ENCODE measurements around the gene PLA2G4D. TPM values are rescaled to one million over a fixed set of nuclear protein-coding genes. Genes with fewer than 3 reads are reported as not detected.
A peak's percentile ranks its signal among the peaks of the same experiment; 100 is the strongest.

Gene PLA2G4D
- not detected for total RNA-seq

- DNase-seq (ENCODE audit: low spot score), result no peak
- no peak for ATAC-seq
Observed at GRCh38 chr15:42094512-42094963, at the start of gene PLA2G4D. PLA2G4D (minus strand) TSS chr15:42094562; CDS start chr15:42094459, 103 bp downstream.

GRCh38 chr15:42143356-42143755, 49.0 kb upstream of the PLA2G4D start:
- DNase-seq (ENCODE audit: low spot score) (no peak), ATAC-seq (no peak)

GRCh38 chr15:42141795-42142667, 47.7 kb upstream of the PLA2G4D start:
- no peak for ATAC-seq
- no peak for DNase-seq (ENCODE audit: low spot score)

- ATAC-seq (no peak), DNase-seq (ENCODE audit: low spot score) (no peak)
Observed at GRCh38 chr15:42141246-42141645, 46.9 kb upstream of the PLA2G4D start.

GRCh38 chr15:42140383-42141070, 46.2 kb upstream of the PLA2G4D start:
- ATAC-seq (no peak), DNase-seq (ENCODE audit: low spot score) (peak; percentile 29)

GRCh38 chr15:42139596-42139995, 45.2 kb upstream of the PLA2G4D start:
- DNase-seq (ENCODE audit: low spot score) (peak; percentile 24), ATAC-seq (no peak)

- ATAC-seq (no peak), DNase-seq (ENCODE audit: low spot score) (peak; percentile 42)
Observed at GRCh38 chr15:42138968-42139386, 44.6 kb upstream of the PLA2G4D start.

- DNase-seq (ENCODE audit: low spot score) (peak; percentile 26), ATAC-seq (no peak)
Observed at GRCh38 chr15:42138411-42138810, 44.0 kb upstream of the PLA2G4D start.

- DNase-seq (ENCODE audit: low spot score), result peak; percentile 31
- peak; percentile 51 for ATAC-seq
Observed at GRCh38 chr15:42137461-42138261, 43.3 kb upstream of the PLA2G4D start.

- DNase-seq (ENCODE audit: low spot score), result no peak
- ATAC-seq, result no peak
Observed at GRCh38 chr15:42136513-42136912, 42.2 kb upstream of the PLA2G4D start.

- DNase-seq (ENCODE audit: low spot score) (no peak), ATAC-seq (no peak)
Observed at GRCh38 chr15:42135351-42135750, 41.0 kb upstream of the PLA2G4D start.

GRCh38 chr15:42134617-42135245, 40.4 kb upstream of the PLA2G4D start:
- no peak for DNase-seq (ENCODE audit: low spot score)

GRCh38 chr15:42133886-42134502, 39.6 kb upstream of the PLA2G4D start:
- peak; percentile 90 for ATAC-seq
- DNase-seq (ENCODE audit: low spot score), result no peak

More at GRCh38 chr15:42134617-42135245, 40.4 kb upstream of the PLA2G4D start:
- ATAC-seq, result no peak

- ATAC-seq (no peak), DNase-seq (ENCODE audit: low spot score) (no peak)
Observed at GRCh38 chr15:42133356-42133755, 39.0 kb upstream of the PLA2G4D start.

GRCh38 chr15:42131826-42132806, 37.8 kb upstream of the PLA2G4D start:
- DNase-seq (ENCODE audit: low spot score) (no peak), ATAC-seq (no peak)

- no peak for ATAC-seq
- no peak for DNase-seq (ENCODE audit: low spot score)
Observed at GRCh38 chr15:42131006-42131405, 36.6 kb upstream of the PLA2G4D start.

GRCh38 chr15:42130246-42130986, 36.1 kb upstream of the PLA2G4D start:
- DNase-seq (ENCODE audit: low spot score), result no peak
- no peak for ATAC-seq

- DNase-seq (ENCODE audit: low spot score) (no peak), ATAC-seq (no peak)
Observed at GRCh38 chr15:42129364-42129763, 35.0 kb upstream of the PLA2G4D start.

All from left lobe of liver (tissue), 2 donors.